ENCODE data around the gene GFOD2. TPM values are rescaled to one million over a fixed set of nuclear protein-coding genes. Genes with fewer than 3 reads are reported as not detected.
A peak's percentile ranks its signal among the peaks of the same experiment; 100 is the strongest.

The GFOD2 gene
- total RNA-seq, 1 donor from 2014 or later: 33.8 TPM

DNA sequence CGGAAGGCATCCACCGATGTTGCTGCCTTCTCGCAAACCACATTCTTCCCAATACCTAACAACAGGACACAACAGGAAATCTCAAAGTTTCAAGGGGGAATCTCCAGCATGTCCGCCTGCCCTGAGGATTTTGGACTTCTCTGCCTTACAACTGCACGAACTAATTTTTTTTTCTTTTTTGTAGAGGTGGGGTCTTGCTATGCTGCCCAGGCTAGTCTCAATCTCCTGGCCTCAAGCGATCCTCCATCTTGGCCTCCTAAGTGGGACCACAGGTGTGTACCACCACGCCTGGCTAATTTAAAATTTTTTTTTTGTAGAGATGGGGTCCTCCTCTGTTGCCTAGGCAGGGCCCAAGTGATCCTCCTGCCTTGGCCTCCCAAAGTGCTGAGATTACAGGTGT lies 43.1 kb downstream of the GFOD2 start:
- Mint-ChIP-seq H3K4me3 (no peak overlapping the region), H3K9me3 (no peaks in the 10 kb centered on the region), H3K36me3 (ENCODE audit: low read depth) (no peaks in the 10 kb centered on the region), H3K4me1 (no peaks in the 10 kb centered on the region), H3K27me3 (ENCODE audit: low read depth) (no peaks in the 10 kb centered on the region), H3K27ac (ENCODE audit: unreplicated experiment) (peak overlapping the region; percentile 78)
- DNase-seq (ENCODE audit: low read depth, low spot score): no peak
- TF ChIP-seq, protein P1, sequence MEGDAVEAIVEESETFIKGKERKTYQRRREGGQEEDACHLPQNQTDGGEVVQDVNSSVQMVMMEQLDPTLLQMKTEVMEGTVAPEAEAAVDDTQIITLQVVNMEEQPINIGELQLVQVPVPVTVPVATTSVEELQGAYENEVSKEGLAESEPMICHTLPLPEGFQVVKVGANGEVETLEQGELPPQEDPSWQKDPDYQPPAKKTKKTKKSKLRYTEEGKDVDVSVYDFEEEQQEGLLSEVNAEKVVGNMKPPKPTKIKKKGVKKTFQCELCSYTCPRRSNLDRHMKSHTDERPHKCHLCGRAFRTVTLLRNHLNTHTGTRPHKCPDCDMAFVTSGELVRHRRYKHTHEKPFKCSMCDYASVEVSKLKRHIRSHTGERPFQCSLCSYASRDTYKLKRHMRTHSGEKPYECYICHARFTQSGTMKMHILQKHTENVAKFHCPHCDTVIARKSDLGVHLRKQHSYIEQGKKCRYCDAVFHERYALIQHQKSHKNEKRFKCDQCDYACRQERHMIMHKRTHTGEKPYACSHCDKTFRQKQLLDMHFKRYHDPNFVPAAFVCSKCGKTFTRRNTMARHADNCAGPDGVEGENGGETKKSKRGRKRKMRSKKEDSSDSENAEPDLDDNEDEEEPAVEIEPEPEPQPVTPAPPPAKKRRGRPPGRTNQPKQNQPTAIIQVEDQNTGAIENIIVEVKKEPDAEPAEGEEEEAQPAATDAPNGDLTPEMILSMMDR (conservative IDR thresholded peaks at IDR 0.05): no peak

DNA sequence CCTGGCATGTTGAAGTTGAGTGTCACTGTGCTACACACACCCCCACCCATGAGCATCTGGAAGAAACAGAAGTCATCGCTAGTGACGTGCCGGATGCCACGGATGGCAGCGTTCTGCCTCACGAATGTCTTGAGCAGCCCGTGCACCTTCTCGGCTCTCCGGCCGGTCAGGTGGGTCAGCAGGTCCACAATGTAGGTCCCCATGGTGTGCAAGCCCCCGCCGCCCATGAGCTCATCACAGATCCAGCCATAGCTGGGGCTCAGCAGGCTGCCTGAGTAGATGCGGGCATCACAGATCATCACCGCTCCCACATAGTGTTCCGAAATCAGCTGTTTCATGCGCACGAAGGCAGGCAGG lies 43.6 kb downstream of the GFOD2 start:
- H3K27ac Mint-ChIP-seq (ENCODE audit: unreplicated experiment): peak overlapping the region; percentile 78
- no peak for DNase-seq (ENCODE audit: low read depth, low spot score)
- no peaks in the 10 kb centered on the region for H3K27me3 Mint-ChIP-seq (ENCODE audit: low read depth)
- H3K4me1 Mint-ChIP-seq: no peaks in the 10 kb centered on the region
- no peaks in the 10 kb centered on the region for H3K36me3 Mint-ChIP-seq (ENCODE audit: low read depth)
- H3K9me3 Mint-ChIP-seq: no peaks in the 10 kb centered on the region
- H3K4me3 Mint-ChIP-seq: no peak overlapping the region
- TF ChIP-seq, protein P1 (conservative IDR thresholded peaks at IDR 0.05): no peak

DNA sequence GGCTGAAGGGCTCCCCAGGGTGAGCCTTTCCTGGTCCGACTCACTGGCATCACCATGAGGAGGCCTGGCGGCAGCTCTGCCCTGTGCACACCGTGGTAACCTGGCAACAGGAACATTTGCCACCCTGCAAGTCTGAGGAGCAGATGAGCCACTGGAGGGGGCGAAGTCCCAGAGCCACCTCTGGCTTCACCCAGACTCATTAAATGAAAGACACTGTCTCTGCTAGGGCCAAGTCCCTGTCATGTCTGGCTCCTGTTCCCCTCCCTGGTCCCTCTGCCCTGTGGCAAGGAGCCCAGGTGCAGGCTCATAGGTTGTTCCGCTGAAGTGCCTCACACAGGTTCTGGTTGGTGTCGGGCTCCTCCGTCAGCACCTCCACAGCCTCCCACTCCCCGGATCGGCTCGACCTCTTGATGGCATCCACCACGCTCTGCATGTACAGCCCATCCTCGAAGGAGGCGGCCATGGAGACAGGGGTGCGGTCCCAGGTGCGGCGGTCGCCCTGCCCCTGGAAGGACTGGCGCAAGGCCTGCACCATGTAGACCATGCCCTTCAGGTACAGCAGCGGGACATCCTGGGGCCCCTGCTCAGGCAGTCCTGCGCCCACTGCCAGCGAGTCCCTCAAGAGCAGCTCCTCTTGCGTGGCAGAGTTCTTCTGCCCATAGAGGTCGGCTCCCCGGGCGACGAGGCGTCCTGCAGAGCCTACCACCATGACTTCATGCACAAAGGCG lies 44.1 kb downstream of the GFOD2 start:
- Mint-ChIP-seq H3K4me3 (no peak overlapping the region), H3K27ac (ENCODE audit: unreplicated experiment) (no peak overlapping the region), H3K36me3 (ENCODE audit: low read depth) (no peaks in the 10 kb centered on the region), H3K27me3 (ENCODE audit: low read depth) (no peaks in the 10 kb centered on the region), H3K4me1 (no peaks in the 10 kb centered on the region), H3K9me3 (no peaks in the 10 kb centered on the region)
- TF ChIP-seq, protein P1 (conservative IDR thresholded peaks at IDR 0.05): no peak
- no peak for DNase-seq (ENCODE audit: low read depth, low spot score)

DNA sequence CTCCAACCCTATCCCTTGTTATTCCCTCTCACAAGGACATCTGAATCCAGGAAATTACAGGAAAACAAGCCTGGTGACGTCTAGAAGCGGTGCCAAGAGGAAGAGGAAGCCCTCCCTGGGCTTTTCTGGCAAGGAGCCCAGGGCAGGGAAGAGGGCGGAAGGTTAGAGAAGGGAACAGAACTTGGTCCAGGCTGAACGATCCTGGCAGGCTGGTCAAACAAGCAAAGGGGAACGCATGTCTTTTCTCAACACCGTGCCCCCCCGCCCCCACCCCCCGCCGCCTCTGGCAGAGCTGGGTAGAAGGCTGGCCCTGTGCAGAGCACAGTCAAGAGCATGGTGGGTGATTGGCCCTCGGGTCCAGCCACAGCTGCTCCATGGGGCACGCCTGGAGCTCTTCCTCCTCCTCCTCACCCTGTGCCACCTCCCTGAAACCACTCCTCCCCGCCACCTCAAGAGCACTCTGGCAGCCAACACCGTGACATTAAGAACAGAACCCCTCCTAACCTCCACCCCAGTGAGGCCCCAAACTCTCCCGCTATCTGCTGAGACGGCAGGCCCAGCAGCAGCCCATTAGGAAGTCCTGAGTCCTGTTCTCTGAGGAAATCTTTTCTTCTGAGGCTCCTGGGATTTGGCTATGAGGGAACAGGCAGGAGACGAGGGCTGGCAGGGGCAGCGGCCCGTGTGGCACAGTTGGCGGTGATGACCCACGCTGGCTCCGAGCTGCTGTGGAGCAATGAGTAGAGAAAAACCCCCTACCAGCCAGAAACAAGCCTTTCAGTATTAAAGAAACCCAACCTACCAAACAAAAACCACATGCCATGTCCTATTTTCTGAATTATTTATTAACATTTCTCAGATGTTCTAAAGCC lies 45.2 kb downstream of the GFOD2 start:
- no peak for DNase-seq (ENCODE audit: low read depth, low spot score)
- Mint-ChIP-seq H3K9me3 (no peaks in the 10 kb centered on the region), H3K27ac (ENCODE audit: unreplicated experiment) (no peak overlapping the region), H3K27me3 (ENCODE audit: low read depth) (no peaks in the 10 kb centered on the region), H3K36me3 (ENCODE audit: low read depth) (no peaks in the 10 kb centered on the region), H3K4me3 (no peak overlapping the region), H3K4me1 (no peaks in the 10 kb centered on the region)
- TF ChIP-seq, protein P1 (conservative IDR thresholded peaks at IDR 0.05): no peak

DNA sequence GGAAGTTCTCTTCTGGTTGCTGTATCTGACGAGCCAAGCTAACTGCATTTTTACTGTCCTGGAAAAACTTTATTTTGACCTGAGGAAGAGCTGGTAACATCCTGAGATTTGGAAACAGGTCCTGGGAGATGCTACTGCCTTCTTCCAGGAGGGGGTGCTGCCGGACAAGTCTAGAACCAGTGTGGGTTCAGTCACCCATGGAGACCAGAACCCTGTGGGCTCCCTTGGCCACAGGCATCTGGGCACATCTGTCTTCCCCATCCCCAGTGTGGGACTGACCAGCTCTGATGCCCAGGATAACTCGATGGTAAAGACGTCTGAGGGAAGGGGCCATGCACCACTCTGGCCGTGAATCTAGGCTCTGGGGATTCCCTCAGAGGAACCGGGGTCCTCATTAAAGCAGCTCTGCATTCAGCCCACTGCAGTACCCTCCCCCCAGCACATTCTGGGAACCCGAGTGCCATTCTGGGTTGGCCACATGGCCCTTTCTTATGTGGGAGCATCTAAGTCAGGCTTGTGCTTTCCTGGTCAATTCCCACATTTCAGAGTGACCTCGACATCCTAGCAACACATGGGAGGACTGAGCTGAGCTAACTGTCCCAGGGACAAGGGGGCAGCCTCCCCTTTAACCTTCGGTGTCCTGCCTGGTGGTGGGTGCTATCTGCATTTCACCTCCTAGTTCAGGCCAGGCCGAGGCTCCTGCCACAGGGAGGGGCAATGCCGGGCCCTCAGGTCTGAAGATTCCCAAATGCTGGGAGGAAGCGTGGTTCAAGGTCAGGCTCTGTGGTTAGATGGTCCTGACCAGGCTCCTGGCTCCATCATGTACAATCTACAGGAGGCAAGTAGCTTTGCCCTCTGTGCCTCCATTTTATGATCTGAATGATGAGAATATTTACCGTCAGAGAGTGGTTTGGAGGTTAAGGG lies 46.1 kb downstream of the GFOD2 start:
- Mint-ChIP-seq H3K9me3 (no peaks in the 10 kb centered on the region), H3K4me3 (peak overlapping the region; percentile 6), H3K27me3 (ENCODE audit: low read depth) (no peaks in the 10 kb centered on the region), H3K27ac (ENCODE audit: unreplicated experiment) (no peak overlapping the region), H3K36me3 (ENCODE audit: low read depth) (no peaks in the 10 kb centered on the region), H3K4me1 (peaks cover under 1% of the 10 kb centered on the region)
- TF ChIP-seq, protein P1 (conservative IDR thresholded peaks at IDR 0.05): peak; percentile 68
- peak; percentile 47 for DNase-seq (ENCODE audit: low read depth, low spot score)

Data from neural crest cell (in vitro differentiated cells).